HFF-Myc (cell line): Measurements from ENCODE around the gene C21orf58.

Experiments used
- DNase-seq: peaks from one replicate; pipeline ENCODE4 v3.0.0-alpha.2; 2011; ENCODE audit warnings: low read depth; ENCODE audit errors: extremely low read depth
- H3K4me3 ChIP-seq: replicated peaks from 2 replicates; pipeline ENCODE4 v1.5.1; 2011; ENCODE audit warnings: low read depth, mild to moderate bottlenecking, control low read depth, low read length
- CTCF ChIP-seq: IDR thresholded peaks from 2 replicates; pipeline ENCODE4 v1.5.1; 2012; ENCODE audit warnings: mild to moderate bottlenecking, low read depth, low read length, control low read depth; ENCODE audit errors: missing control alignments

The C21orf58 gene

GRCh38 chr21:46252840-46253239 lies 70.8 kb downstream of the C21orf58 start:
- DNase-seq: no peak
- no peak overlapping the region for H3K4me3 ChIP-seq
- TF ChIP-seq CTCF: no peak
